HG03520 (cell line): ENCODE measurements around the gene TTC28.

Experiments
- ATAC-seq: cut with Tn5 transposase; IDR thresholded peaks from one replicate; pipeline ENCODE4 v1.9.1; 2021; ENCODE audit warnings: mild to moderate bottlenecking, moderate library complexity; ENCODE audit not compliant: unreplicated experiment

TTC28 gene

DNA sequence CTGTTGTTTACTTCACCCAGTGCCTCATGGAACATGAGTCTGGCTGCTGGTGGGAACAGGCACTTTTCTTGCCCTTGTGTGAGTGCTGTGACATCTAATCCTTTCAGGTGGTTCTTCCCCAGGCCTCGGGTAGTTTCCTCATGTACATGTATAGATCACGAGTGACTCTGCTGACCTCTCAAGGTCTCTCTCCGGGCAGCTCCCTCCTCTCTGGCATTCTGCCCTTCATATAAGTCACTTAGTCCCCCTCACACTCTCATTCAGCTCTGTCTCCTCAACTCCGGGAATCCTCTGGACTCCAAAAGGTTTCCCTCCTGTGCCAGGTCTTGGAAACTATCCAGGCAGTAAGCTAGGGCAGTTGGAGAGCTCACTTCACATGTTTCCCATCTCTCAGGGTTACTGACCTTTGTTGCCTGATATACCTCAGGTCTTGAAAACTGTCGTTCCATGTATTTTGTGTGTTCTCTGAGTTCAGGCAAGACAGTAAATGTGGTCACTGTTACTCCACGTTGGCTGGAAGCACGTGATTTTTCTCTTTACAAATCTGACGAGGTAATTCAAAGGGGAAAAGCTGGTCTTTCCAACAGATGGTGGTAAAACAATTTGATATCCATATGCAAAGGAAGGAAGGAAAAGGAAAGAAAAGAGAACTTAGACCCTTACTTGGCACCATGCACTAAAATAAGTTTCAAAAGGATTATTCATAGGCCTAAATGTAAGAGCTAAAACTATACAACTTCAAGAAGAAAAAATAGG is 720.1 kb downstream of the TTC28 start:
- no peak for ATAC-seq

DNA sequence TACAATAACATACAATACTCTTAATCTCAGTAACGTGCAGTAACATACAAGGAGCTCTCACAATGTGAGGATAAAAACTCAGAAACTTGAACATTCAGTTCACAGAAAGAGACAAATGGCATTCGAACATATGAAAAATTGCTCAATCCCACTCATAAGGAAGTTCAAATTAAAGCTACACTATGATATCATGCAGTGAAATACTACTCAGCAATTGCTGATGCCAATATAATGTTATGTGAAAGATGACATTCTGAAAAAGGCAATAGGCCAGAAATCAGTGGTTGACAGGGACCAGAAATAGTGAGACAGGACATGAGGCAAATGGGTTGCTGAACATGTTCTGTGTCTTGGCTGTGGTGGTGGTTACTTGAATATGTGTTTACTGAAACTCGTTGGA is 726.9 kb downstream of the TTC28 start:
- no peak for ATAC-seq

DNA sequence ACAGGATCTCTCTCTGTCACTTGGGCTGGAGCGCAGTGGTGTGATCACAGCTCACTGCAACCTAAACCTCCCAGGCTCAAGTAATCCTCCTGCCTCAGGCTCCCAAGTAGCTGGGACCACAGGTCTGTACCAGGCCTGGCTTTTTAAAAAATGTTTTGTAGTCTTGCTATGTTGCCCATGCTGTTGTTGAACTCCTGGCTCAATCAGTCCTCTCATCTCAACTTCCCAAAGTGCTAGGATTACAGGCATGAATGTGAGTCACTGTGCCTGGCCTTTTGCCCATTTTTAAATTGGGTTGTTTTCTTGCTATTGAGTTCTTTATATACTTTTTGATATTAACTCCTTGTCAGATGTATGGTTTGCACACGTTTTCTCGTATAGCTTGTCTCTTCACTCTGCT is 727.5 kb downstream of the TTC28 start:
- no peak for ATAC-seq

- ATAC-seq = no peak
Observed at GRCh38 chr22:27949421-27949820, 730.2 kb downstream of the TTC28 start.

DNA sequence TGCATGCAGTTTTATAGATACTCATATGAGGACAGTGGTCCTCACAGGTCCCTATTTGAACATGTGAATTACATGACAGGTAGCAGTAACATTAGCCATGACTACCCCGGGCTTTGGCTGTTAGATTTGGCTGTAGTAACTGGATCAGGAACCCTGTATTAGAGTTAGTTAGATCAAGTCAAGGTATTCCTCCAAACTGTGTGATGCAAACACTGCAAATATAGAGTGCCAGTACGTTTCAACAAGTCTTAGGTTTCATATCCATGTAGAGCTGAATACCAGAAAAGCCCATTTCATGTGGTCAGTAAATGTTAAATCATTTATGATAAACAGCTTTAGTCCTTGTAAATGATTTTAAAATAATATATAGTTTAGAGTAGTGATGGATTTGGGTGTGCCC is 731.1 kb downstream of the TTC28 start:
- no peak for ATAC-seq

DNA sequence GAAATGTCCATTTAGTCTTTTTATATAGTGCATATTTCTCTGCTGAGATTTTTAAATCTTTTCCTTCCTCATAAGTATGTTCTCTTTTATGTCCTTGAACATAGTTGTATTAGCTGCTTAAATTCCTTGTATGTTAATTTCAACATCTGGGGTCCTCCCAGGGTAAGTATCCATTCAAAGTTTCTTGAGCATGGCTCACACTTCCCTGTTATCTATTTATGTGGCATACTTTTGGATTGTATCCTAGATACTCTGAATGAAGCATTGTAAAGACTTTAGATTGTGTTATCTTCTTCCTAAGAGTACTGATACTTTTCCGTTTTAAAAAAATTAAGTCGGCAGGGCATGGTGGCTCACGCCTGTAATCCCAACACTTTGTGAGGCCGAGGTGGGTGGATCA is 732.2 kb downstream of the TTC28 start:
- no peak for ATAC-seq

DNA sequence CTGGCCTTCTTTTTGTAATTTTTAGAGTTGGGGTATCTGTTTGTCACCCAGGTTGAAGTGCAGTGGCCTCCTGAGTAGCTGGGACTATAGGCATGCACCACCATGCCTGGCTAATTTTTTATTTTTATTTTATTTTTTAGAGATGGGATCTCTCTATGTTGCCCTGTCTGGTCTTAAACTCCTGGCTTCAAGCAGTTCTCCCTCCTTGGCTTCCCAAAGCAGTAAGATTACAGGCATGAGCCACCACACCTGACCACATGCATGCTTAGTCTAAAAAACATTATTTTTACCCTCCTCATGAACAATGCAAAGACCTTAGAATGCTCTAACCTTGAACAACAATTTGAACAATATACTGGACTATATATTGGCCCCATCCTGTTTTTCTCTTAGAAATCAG is 738.5 kb downstream of the TTC28 start:
- no peak for ATAC-seq

DNA sequence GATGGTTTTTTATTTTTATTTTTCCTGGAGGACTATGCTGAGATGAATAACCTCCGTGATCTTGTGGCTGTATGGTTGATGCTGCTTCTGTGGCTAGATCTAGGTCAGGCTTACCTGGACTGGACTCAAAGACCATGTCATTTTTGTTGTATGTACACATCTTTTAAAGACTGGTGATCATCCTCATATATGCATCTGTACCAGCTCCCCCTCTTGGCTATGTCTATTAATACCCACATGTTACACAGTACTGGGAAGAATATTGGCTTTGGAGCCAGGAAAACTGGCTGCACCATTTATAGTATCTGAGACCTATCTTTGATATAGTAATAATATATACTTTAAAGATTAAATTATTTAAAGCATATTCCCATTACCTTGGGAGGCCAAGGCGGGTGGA is 742.2 kb downstream of the TTC28 start:
- no peak for ATAC-seq

- ATAC-seq = no peak
Observed at GRCh38 chr22:27935897-27936296, 743.7 kb downstream of the TTC28 start.

- ATAC-seq = no peak
Observed at GRCh38 chr22:27934069-27934468, 745.6 kb downstream of the TTC28 start.

- ATAC-seq = no peak
Observed at GRCh38 chr22:27933186-27933983, 746.3 kb downstream of the TTC28 start.

DNA sequence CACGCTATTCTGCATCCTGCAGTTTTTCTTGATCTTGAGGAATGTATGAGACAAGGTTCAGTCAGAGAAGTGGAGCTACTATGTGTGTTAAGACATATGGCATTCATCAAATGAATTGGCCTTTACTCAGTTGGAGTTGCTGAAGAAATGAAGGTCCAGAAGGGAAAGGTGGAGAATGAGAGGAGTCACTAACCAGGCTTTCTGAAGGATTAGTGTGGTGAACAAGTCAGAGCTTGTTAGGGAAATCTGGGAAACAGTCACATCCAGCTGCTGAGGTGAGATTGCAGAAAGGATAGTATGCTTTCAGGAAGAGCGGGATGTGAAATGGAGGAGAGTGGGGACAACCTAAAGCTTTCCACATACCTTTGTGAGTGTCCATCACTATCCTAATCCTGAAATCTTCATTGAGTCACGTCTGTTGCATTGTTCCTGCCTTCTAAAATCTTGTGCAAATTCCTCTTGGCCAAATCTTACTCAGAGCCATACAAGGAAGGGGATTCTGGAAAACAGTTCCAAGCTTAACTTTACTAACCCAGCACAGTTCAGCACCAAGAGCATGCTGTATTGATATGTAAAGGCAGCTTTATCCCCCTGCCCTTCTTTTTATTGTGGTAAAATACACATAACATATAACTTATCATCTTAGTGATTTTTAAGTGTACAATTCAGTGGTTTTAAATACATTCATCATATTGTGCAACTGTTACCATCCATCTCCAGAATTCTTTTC is 749.1 kb downstream of the TTC28 start:
- no peak for ATAC-seq
